Breast epithelium (tissue), 4 donors: ENCODE data around the gene PTTG1IP. TPM values are rescaled to one million over a fixed set of nuclear protein-coding genes. Genes with fewer than 3 reads are reported as not detected.

Experiments used
- DNase-seq, 2 donors: peaks; one replicate each; pipeline ENCODE4 v3.0.0-alpha.2; 2019; ENCODE audit warnings: low spot score in 2 of 2
- H3K27ac ChIP-seq, 2 donors: fragments of 200-600 bp; sonication (generic) in 1 of 2; one replicate each; pipeline ENCODE4 v1.5.1; 2016 to 2019; ENCODE audit warnings: mild to moderate bottlenecking in 1 of 2
- H3K27me3 ChIP-seq, 2 donors: fragments of 200-600 bp; sonication (generic) in 1 of 2; one replicate each; pipeline versions ENCODE4 v1.5.1 to v1.6.0; 2017 to 2019; ENCODE audit warnings: control low read depth in 1 of 2, mild to moderate bottlenecking in 1 of 2
- H3K36me3 ChIP-seq: fragments of 200-600 bp; one replicate; pipeline ENCODE4 v1.5.1; 2019
- H3K4me1 ChIP-seq, 2 donors: fragments of 200-600 bp; sonication (generic); one replicate each; pipeline ENCODE4 v1.5.1; 2016 to 2019; ENCODE audit warnings: control low read depth in 1 of 2
- H3K4me3 ChIP-seq, 3 donors: fragments of 200-600 bp; sonication (generic); 1 replicate in 2 of 3; 2 replicates in 1 of 3; pipeline ENCODE4 v1.5.1; 2016 to 2019; ENCODE audit warnings: mild to moderate bottlenecking in 3 of 3, moderate library complexity in 2 of 3
- H3K9me3 ChIP-seq, 2 donors: fragments of 200-600 bp; sonication (generic) in 1 of 2; one replicate each; pipeline ENCODE4 v1.5.1; 2016 to 2019; ENCODE audit warnings: control low read depth in 1 of 2
- CTCF ChIP-seq, 3 donors: fragments of 450-650 bp; IDR thresholded peaks; one replicate each; pipeline ENCODE4 v1.5.1; 2016 to 2017; ENCODE audit warnings: antibody characterized with exemption in 3 of 3, mild to moderate bottlenecking in 3 of 3, moderate library complexity in 3 of 3
- POLR2A ChIP-seq: fragments of 450-650 bp; IDR thresholded peaks from one replicate; pipeline ENCODE4 v1.6.1; 2016; ENCODE audit warnings: antibody characterized with exemption, mild to moderate bottlenecking, moderate library complexity
- POLR2AphosphoS5 ChIP-seq, 3 donors: sonication (generic); formaldehyde crosslinking; IDR thresholded peaks; one replicate each; pipeline ENCODE4 v1.6.1; 2017; ENCODE audit warnings: antibody characterized with exemption in 3 of 3
- intact Hi-C: fragments of 100-400 bp; cut with DNase I; formaldehyde crosslinking; loops from one replicate; pipeline ENCODE4 v1.15.1; 2023; ENCODE audit warnings: low total_unique reads
- total RNA-seq, 3 donors: library from RNA; depleted of rRNA; stranded (reverse); fragments of >200 nt; gene quantifications; one replicate each; pipeline ENCODE4 v1.1.0, GENCODE V29; 2016

PTTG1IP gene
- total RNA-seq, 3 donors from 2014 or later, result 187 to 351 (median 272) TPM

GRCh38 chr21:44850905-44851657 lies 22.4 kb downstream of the PTTG1IP start:
- H3K27ac ChIP-seq, result no peak overlapping the region
- peaks cover 17% of the 10 kb centered on the region for H3K36me3 ChIP-seq
- no peak overlapping the region for H3K4me3 ChIP-seq
- H3K27me3 ChIP-seq, result no peaks in the 10 kb centered on the region
- no peaks in the 10 kb centered on the region for H3K9me3 ChIP-seq
- DNase-seq, result peak in 1 of 2 donors; percentile 25
- peaks cover 2 to 9% of the 10 kb centered on the region in 2 donors for H3K4me1 ChIP-seq
- no peak for TF ChIP-seq CTCF (IDR thresholded peaks at IDR 0.05)
- TF ChIP-seq POLR2A, result no peak
- TF ChIP-seq POLR2AphosphoS5 (IDR thresholded peaks at IDR 0.05), result no peak
- intact Hi-C loops, result no loop called here

- H3K4me3 ChIP-seq, result no peak overlapping the region
- peaks cover 10% of the 10 kb centered on the region for H3K36me3 ChIP-seq
- H3K4me1 ChIP-seq, result peaks cover 9% of the 10 kb centered on the region in 2 donors
- no peaks in the 10 kb centered on the region for H3K27me3 ChIP-seq
- intact Hi-C loops, result no loop called here
- no peak overlapping the region for H3K27ac ChIP-seq
- DNase-seq, result peak in 1 of 2 donors; percentile 39
- TF ChIP-seq CTCF (IDR thresholded peaks at IDR 0.05) (no peak), POLR2AphosphoS5 (IDR thresholded peaks at IDR 0.05) (no peak), POLR2A (no peak)
- H3K9me3 ChIP-seq, result no peaks in the 10 kb centered on the region
Observed at GRCh38 chr21:44850208-44850800, 23.2 kb downstream of the PTTG1IP start.

- Histone ChIP-seq H3K4me3 (no peak overlapping the region), H3K36me3 (peaks cover 10% of the 10 kb centered on the region), H3K4me1 (peaks cover 9% of the 10 kb centered on the region in 2 donors), H3K27me3 (no peaks in the 10 kb centered on the region), H3K27ac (no peak overlapping the region), H3K9me3 (no peaks in the 10 kb centered on the region)
- no peak for DNase-seq
- intact Hi-C loops, result no loop called here
- TF ChIP-seq POLR2A (no peak), POLR2AphosphoS5 (IDR thresholded peaks at IDR 0.05) (no peak), CTCF (IDR thresholded peaks at IDR 0.05) (no peak)
Observed at GRCh38 chr21:44849616-44850130, 23.8 kb downstream of the PTTG1IP start.

GRCh38 chr21:44848821-44849521 lies 24.5 kb downstream of the PTTG1IP start:
- no peak for TF ChIP-seq POLR2A
- no peak for TF ChIP-seq POLR2AphosphoS5 (IDR thresholded peaks at IDR 0.05)
- no peak for TF ChIP-seq CTCF (IDR thresholded peaks at IDR 0.05)
- intact Hi-C loops, result no loop called here
- no peaks in the 10 kb centered on the region for H3K9me3 ChIP-seq
- H3K27me3 ChIP-seq, result no peaks in the 10 kb centered on the region
- peaks cover 10% of the 10 kb centered on the region for H3K36me3 ChIP-seq
- no peak overlapping the region for H3K27ac ChIP-seq
- DNase-seq, result peak in 1 of 2 donors; percentile 46
- no peak overlapping the region for H3K4me3 ChIP-seq
- H3K4me1 ChIP-seq, result peaks cover 9% of the 10 kb centered on the region in 2 donors
